HepG2 (cell line): Measurements from ENCODE around the gene IQCN. TPM values are rescaled to one million over a fixed set of nuclear protein-coding genes. Genes with fewer than 3 reads are reported as not detected.

Source experiments
- FOXO1 ChIP-seq: sonication (generic); formaldehyde crosslinking; IDR thresholded peaks from 2 replicates; pipeline ENCODE4 v1.4.0; 2020; ENCODE audit warnings: missing genetic modification reagents
- GATA4 ChIP-seq: sonication (generic); IDR thresholded peaks from 2 replicates; pipeline ENCODE4 v1.6.1; 2016; ENCODE audit warnings: antibody characterized with exemption, low read depth, borderline replicate concordance
- HNRNPLL ChIP-seq: fragments of 200-400 bp; formaldehyde crosslinking; IDR thresholded peaks from 2 replicates; pipeline ENCODE4 v1.6.1; 2017; ENCODE audit warnings: mild to moderate bottlenecking, low read depth, low read length; ENCODE audit not compliant: poor library complexity, severe bottlenecking
- IKZF1 ChIP-seq: fragments of 450-650 bp; IDR thresholded peaks from 2 replicates; pipeline ENCODE4 v1.7.1; 2016
- KDM2A ChIP-seq: sonication (generic); formaldehyde crosslinking; IDR thresholded peaks from 2 replicates; pipeline ENCODE4 v1.4.0; 2020; ENCODE audit warnings: low read depth, missing genetic modification reagents, borderline replicate concordance
- MATR3 ChIP-seq: sonication (generic); formaldehyde crosslinking; IDR thresholded peaks from 2 replicates; pipeline ENCODE4 v1.4.0; 2020; ENCODE audit warnings: missing genetic modification reagents
- MTA1 ChIP-seq: sonication (generic); formaldehyde crosslinking; IDR thresholded peaks from 2 replicates; pipeline ENCODE4 v1.4.0; 2020; ENCODE audit warnings: missing genetic modification reagents, mild to moderate bottlenecking, borderline replicate concordance
- NFKBIZ ChIP-seq: IDR thresholded peaks from 2 replicates; pipeline ENCODE4 v1.6.1; 2018; ENCODE audit warnings: missing genetic modification reagents, missing compliant biosample characterization
- NFYC ChIP-seq: IDR thresholded peaks from 2 replicates; pipeline ENCODE4 v1.6.1; 2016; ENCODE audit warnings: missing genetic modification reagents, missing compliant biosample characterization
- POGK ChIP-seq: sonication (generic); formaldehyde crosslinking; conservative IDR thresholded peaks from 2 replicates; pipeline ENCODE4 v1.8.0; 2022; ENCODE audit warnings: mild to moderate bottlenecking, moderate library complexity, missing genetic modification reagents
- TCF7 ChIP-seq: sonication (generic); IDR thresholded peaks from 2 replicates; pipeline ENCODE4 v1.6.1; 2016; ENCODE audit warnings: antibody characterized with exemption, low read depth
- ZNF333 ChIP-seq: sonication (generic); formaldehyde crosslinking; IDR thresholded peaks from 2 replicates; pipeline ENCODE4 v1.4.0; 2020; ENCODE audit warnings: mild to moderate bottlenecking, missing genetic modification reagents, borderline replicate concordance
- ZNF430 ChIP-seq: sonication (generic); formaldehyde crosslinking; IDR thresholded peaks from 2 replicates; pipeline ENCODE4 v1.9.0; 2021; ENCODE audit warnings: mild to moderate bottlenecking, missing genetic modification reagents
- ZNF598 ChIP-seq: sonication (generic); formaldehyde crosslinking; IDR thresholded peaks from 2 replicates; pipeline ENCODE4 v1.5.1; 2020; ENCODE audit warnings: mild to moderate bottlenecking, missing genetic modification reagents, borderline replicate concordance
- ZNF609 ChIP-seq: sonication (generic); formaldehyde crosslinking; IDR thresholded peaks from 2 replicates; pipeline ENCODE4 v1.4.0; 2020; ENCODE audit warnings: mild to moderate bottlenecking, missing genetic modification reagents, borderline replicate concordance
- ZNF672 ChIP-seq: sonication (generic); formaldehyde crosslinking; IDR thresholded peaks from 2 replicates; pipeline ENCODE4 v1.8.1; 2022; ENCODE audit warnings: missing genetic modification reagents
- ZNF83 ChIP-seq: sonication (generic); formaldehyde crosslinking; IDR thresholded peaks from 2 replicates; pipeline ENCODE4 v1.4.0; 2020; ENCODE audit warnings: missing genetic modification reagents, mild to moderate bottlenecking, borderline replicate concordance
- polyA plus RNA-seq, 8 experiments: library from polyadenylated mRNA; depleted of rRNA in 3 of 8; stranded (reverse) in 7 of 8; unstranded in 1 of 8; fragments of >200 nt; fragmentation: Illumina TruSeq in 4 of 8; extraction: Trizol in 4 of 8; gene quantifications; 2 replicates each; pipeline versions ENCODE4 v1.2.1 to v1.2.3, GENCODE V29; 2011 to 2016; ENCODE audit warnings: low read depth in 4 of 8, missing spikeins in 1 of 8, mixed read lengths in 1 of 8; ENCODE audit not compliant: insufficient read depth in 1 of 8
- total RNA-seq, 5 experiments: library from RNA; depleted of rRNA; stranded (reverse); fragments of >200 nt; fragmentation: Illumina TruSeq; extraction: Trizol; gene quantifications; 2 replicates each; pipeline ENCODE4 v1.2.3, GENCODE V29; 2016; ENCODE audit warnings: low read depth in 1 of 5
- TF ChIP-seq, protein P1 (sequence below): sonication (generic); formaldehyde crosslinking; IDR thresholded peaks from 2 replicates; pipeline ENCODE4 v1.4.0; 2020; ENCODE audit warnings: mild to moderate bottlenecking, missing genetic modification reagents
- TF ChIP-seq, protein P2 (sequence below): sonication (generic); formaldehyde crosslinking; IDR thresholded peaks from 2 replicates; pipeline ENCODE4 v1.4.0; 2020; ENCODE audit warnings: mild to moderate bottlenecking, low read depth, missing genetic modification reagents

Gene IQCN
- total and polyA plus RNA-seq, 2 of the 13 experiments (the other 11 are each of a cell fraction or from before 2014, with no cell fraction given): 0.04 to 0.18 TPM

GRCh38 chr19:18223860-18224524 is 50.3 kb downstream of the IQCN start (continued):
- TF ChIP-seq POGK (no peak), ZNF430 (CRISPR knock-in tag) (no peak), MATR3 (CRISPR knock-in tag) (no peak), ZNF609 (CRISPR knock-in tag) (no peak), GATA4 (peak; percentile 39; the same call in 1 of the 2 replicates), NFKBIZ (CRISPR knock-in tag) (no peak), ZNF598 (CRISPR knock-in tag) (peak; percentile 88; the same call in 1 of the 2 replicates), FOXO1 (CRISPR knock-in tag) (no peak), HNRNPLL (no peak), ZNF333 (CRISPR knock-in tag) (no peak), TCF7 (no peak), IKZF1 (no peak), NFYC (CRISPR knock-in tag) (peak; percentile 21; the same call in 1 of the 2 replicates), ZNF672 (no peak), MTA1 (CRISPR knock-in tag) (peak; percentile 47; the same call in 1 of the 2 replicates), ZNF83 (CRISPR knock-in tag) (no peak), KDM2A (peak; percentile 30; the same call in 1 of the 2 replicates)
- TF ChIP-seq, protein P1, sequence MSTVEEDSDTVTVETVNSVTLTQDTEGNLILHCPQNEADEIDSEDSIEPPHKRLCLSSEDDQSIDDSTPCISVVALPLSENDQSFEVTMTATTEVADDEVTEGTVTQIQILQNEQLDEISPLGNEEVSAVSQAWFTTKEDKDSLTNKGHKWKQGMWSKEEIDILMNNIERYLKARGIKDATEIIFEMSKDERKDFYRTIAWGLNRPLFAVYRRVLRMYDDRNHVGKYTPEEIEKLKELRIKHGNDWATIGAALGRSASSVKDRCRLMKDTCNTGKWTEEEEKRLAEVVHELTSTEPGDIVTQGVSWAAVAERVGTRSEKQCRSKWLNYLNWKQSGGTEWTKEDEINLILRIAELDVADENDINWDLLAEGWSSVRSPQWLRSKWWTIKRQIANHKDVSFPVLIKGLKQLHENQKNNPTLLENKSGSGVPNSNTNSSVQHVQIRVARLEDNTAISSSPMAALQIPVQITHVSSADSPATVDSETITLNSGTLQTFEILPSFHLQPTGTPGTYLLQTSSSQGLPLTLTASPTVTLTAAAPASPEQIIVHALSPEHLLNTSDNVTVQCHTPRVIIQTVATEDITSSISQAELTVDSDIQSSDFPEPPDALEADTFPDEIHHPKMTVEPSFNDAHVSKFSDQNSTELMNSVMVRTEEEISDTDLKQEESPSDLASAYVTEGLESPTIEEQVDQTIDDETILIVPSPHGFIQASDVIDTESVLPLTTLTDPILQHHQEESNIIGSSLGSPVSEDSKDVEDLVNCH: no peak
- TF ChIP-seq, protein P2, sequence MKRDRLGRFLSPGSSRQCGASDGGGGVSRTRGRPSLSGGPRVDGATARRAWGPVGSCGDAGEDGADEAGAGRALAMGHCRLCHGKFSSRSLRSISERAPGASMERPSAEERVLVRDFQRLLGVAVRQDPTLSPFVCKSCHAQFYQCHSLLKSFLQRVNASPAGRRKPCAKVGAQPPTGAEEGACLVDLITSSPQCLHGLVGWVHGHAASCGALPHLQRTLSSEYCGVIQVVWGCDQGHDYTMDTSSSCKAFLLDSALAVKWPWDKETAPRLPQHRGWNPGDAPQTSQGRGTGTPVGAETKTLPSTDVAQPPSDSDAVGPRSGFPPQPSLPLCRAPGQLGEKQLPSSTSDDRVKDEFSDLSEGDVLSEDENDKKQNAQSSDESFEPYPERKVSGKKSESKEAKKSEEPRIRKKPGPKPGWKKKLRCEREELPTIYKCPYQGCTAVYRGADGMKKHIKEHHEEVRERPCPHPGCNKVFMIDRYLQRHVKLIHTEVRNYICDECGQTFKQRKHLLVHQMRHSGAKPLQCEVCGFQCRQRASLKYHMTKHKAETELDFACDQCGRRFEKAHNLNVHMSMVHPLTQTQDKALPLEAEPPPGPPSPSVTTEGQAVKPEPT: peak; percentile 60; the same call in 1 of the 2 replicates
